WTC11 (cell line): ENCODE measurements around the gene CDH13.

Experiments
- ZNF138 ChIP-seq: sonication (generic); formaldehyde crosslinking; conservative IDR thresholded peaks from 2 replicates; pipeline ENCODE4 v1.8.1; 2022; ENCODE audit warnings: mild to moderate bottlenecking, moderate library complexity, missing genetic modification reagents
- TF ChIP-seq, protein P1 (sequence below): fragments of 200-600 bp; IDR thresholded peaks from 2 replicates; pipeline ENCODE4 v1.8.0; 2022; ENCODE audit warnings: antibody characterized with exemption
- TF ChIP-seq, protein P2 (sequence below): sonication (generic); formaldehyde crosslinking; IDR thresholded peaks from 2 replicates; pipeline ENCODE4 v1.8.1; 2022; ENCODE audit warnings: low read depth, missing genetic modification reagents, borderline replicate concordance
- TF ChIP-seq, protein P3 (sequence below): sonication (generic); formaldehyde crosslinking; IDR thresholded peaks from 2 replicates; pipeline ENCODE4 v1.8.1; 2022; ENCODE audit warnings: mild to moderate bottlenecking, moderate library complexity, missing genetic modification reagents

DNA sequence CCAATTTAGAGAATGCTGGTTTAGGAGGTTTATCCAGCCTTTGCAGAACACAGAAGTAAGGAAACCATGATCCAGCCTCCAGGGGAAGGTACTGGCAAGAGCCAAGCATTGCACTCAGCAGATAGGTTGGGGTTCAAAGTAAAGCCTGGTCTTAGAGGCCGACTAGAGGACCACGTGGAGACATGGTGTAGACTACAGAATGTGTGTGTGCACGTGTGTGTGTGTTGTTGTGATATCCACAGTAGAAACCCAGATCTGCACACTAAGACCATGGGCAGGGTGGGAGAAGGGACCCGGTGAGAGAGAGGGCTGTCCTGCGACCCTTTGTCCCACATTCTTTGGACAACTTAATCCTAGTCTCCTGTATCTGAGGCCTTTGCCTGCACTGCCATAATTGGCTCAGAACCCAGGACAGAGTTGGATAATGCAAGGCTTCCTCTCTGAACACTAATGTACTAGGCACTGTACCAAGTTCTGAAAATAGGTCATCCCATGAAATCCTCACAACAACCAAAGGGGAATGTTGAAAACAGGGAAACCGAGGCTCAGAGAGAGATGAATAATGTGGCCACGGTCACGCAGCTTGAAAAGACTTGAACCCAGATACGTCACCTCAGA lies 855.9 kb downstream of the CDH13 start:
- TF ChIP-seq, protein P1, sequence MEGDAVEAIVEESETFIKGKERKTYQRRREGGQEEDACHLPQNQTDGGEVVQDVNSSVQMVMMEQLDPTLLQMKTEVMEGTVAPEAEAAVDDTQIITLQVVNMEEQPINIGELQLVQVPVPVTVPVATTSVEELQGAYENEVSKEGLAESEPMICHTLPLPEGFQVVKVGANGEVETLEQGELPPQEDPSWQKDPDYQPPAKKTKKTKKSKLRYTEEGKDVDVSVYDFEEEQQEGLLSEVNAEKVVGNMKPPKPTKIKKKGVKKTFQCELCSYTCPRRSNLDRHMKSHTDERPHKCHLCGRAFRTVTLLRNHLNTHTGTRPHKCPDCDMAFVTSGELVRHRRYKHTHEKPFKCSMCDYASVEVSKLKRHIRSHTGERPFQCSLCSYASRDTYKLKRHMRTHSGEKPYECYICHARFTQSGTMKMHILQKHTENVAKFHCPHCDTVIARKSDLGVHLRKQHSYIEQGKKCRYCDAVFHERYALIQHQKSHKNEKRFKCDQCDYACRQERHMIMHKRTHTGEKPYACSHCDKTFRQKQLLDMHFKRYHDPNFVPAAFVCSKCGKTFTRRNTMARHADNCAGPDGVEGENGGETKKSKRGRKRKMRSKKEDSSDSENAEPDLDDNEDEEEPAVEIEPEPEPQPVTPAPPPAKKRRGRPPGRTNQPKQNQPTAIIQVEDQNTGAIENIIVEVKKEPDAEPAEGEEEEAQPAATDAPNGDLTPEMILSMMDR = no peak
- TF ChIP-seq, protein P2, sequence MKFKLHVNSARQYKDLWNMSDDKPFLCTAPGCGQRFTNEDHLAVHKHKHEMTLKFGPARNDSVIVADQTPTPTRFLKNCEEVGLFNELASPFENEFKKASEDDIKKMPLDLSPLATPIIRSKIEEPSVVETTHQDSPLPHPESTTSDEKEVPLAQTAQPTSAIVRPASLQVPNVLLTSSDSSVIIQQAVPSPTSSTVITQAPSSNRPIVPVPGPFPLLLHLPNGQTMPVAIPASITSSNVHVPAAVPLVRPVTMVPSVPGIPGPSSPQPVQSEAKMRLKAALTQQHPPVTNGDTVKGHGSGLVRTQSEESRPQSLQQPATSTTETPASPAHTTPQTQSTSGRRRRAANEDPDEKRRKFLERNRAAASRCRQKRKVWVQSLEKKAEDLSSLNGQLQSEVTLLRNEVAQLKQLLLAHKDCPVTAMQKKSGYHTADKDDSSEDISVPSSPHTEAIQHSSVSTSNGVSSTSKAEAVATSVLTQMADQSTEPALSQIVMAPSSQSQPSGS = no peak
- TF ChIP-seq, protein P3, sequence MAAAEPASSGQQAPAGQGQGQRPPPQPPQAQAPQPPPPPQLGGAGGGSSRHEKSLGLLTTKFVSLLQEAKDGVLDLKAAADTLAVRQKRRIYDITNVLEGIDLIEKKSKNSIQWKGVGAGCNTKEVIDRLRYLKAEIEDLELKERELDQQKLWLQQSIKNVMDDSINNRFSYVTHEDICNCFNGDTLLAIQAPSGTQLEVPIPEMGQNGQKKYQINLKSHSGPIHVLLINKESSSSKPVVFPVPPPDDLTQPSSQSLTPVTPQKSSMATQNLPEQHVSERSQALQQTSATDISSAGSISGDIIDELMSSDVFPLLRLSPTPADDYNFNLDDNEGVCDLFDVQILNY (CRISPR knock-in tag) = no peak
- TF ChIP-seq ZNF138 (CRISPR knock-in tag) = no peak
